ENCODE data around the gene GPR108. TPM values are rescaled to one million over a fixed set of nuclear protein-coding genes. Genes with fewer than 3 reads are reported as not detected.
"Not testable (repeated sequence)": the region's sequence is repeated elsewhere in the genome, so short reads cannot be mapped to it uniquely, and the experiment has no call there.

GPR108 gene
- total RNA-seq, result 57.6 TPM

GRCh38 chr19:6737284-6737872 lies at the start of gene GPR108:
Gene GPR108, minus strand, starts transcription at chr19:6737580. Its CDS starts 4 bp downstream, at chr19:6737576.
- intact Hi-C loops (cut with DNase I), result loop anchor here (1.0 to 10.0 kb wide), 10 partner anchors 16 to 1113 kb away; partner anchors contain the start of genes ALKBH7, KHSRP, PET100 and SAFB
- Histone ChIP-seq H3K4me3 (peak within 1 kb of the TSS; percentile 72 to 87), H3K27ac (peak within 1 kb of the TSS; percentile 86 to 97), H3K27me3 (no peaks in the 10 kb centered on the region), H3K36me3 (peaks cover 4 to 15% of the 10 kb centered on the region in 2 donors), H3K9me3 (no peaks in the 10 kb centered on the region), H3K4me1 (peaks cover 3 to 30% of the 10 kb centered on the region in 2 donors)
- TF ChIP-seq, protein P1, sequence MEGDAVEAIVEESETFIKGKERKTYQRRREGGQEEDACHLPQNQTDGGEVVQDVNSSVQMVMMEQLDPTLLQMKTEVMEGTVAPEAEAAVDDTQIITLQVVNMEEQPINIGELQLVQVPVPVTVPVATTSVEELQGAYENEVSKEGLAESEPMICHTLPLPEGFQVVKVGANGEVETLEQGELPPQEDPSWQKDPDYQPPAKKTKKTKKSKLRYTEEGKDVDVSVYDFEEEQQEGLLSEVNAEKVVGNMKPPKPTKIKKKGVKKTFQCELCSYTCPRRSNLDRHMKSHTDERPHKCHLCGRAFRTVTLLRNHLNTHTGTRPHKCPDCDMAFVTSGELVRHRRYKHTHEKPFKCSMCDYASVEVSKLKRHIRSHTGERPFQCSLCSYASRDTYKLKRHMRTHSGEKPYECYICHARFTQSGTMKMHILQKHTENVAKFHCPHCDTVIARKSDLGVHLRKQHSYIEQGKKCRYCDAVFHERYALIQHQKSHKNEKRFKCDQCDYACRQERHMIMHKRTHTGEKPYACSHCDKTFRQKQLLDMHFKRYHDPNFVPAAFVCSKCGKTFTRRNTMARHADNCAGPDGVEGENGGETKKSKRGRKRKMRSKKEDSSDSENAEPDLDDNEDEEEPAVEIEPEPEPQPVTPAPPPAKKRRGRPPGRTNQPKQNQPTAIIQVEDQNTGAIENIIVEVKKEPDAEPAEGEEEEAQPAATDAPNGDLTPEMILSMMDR (IDR thresholded peaks at IDR 0.05), result no peak
- DNase-seq (ENCODE audit: low spot score in 2 of 2), result peak; percentile 99 to 100

GRCh38 chr19:6779206-6779605 lies 41.8 kb upstream of the GPR108 start:
- no peaks in the 10 kb centered on the region for H3K36me3 ChIP-seq
- DNase-seq (ENCODE audit: low spot score in 2 of 2), result no peak
- no peaks in the 10 kb centered on the region for H3K4me1 ChIP-seq
- no peaks in the 10 kb centered on the region for H3K9me3 ChIP-seq
- H3K27me3 ChIP-seq, result no peaks in the 10 kb centered on the region
- H3K4me3 ChIP-seq, result no peak overlapping the region
- no peak overlapping the region for H3K27ac ChIP-seq
- intact Hi-C loops (cut with DNase I), result no loop called here
- TF ChIP-seq, protein P1 (IDR thresholded peaks at IDR 0.05), result no peak

DNA sequence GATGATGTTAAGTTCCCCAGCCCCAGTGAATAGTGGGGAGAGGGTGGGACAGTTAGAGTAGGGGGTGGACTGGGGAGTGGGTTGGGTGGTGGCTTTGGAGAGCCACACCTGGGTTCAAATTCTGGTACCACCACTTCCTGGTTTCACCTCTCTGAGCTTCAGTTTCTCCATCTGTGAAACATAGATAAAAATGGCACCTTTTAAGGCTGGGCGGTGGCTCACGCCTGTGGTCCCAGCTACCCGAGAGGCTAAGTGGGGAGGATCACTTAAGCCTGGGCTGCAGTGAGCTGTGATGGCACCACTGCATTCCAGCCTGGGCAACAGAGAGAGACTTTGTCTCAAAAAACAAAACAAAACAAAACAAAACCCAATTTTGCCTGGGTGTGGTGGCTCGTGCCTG lies 41.0 kb upstream of the GPR108 start:
- Histone ChIP-seq H3K4me1 (no peaks in the 10 kb centered on the region), H3K27ac (no peak overlapping the region)
- no peak for DNase-seq (ENCODE audit: low spot score in 2 of 2)

GRCh38 chr19:6777434-6777833 lies 40.1 kb upstream of the GPR108 start:
- Histone ChIP-seq H3K27ac (no peak overlapping the region), H3K4me3 (no peak overlapping the region), H3K9me3 (no peaks in the 10 kb centered on the region), H3K27me3 (no peaks in the 10 kb centered on the region), H3K36me3 (no peaks in the 10 kb centered on the region), H3K4me1 (no peaks in the 10 kb centered on the region)
- TF ChIP-seq, protein P1 (IDR thresholded peaks at IDR 0.05), result no peak
- DNase-seq (ENCODE audit: low spot score in 2 of 2), result no peak
- intact Hi-C loops (cut with DNase I), result no loop called here

More for the DNA sequence above, 41.0 kb upstream of the GPR108 start:
- H3K36me3 ChIP-seq, result no peaks in the 10 kb centered on the region
- H3K4me3 ChIP-seq, result no peak overlapping the region
- H3K27me3 ChIP-seq, result no peaks in the 10 kb centered on the region
- intact Hi-C loops (cut with DNase I), result no loop called here
- TF ChIP-seq, protein P1 (IDR thresholded peaks at IDR 0.05), result no peak
- no peaks in the 10 kb centered on the region for H3K9me3 ChIP-seq

DNA sequence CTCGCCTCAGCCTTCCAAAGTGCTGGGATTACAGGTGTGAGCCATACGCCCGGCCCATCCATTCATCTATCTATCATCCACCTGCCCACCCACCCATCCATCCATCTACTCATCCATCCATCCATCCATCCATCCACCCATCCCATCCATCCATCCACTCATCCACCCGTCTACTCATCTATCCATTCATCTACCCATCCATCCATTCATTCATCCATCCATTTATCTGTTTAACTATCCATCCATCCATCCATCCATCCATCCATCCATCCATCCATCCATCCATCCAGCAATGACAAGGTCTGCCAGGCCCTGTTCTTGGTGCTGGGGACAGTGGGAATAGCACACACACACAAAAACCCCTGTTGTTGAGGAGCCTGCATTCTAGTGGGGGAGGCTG lies 39.6 kb upstream of the GPR108 start:
- H3K9me3 ChIP-seq, result no peaks in the 10 kb centered on the region
- intact Hi-C loops (cut with DNase I), result no loop called here
- no peak overlapping the region for H3K27ac ChIP-seq
- H3K36me3 ChIP-seq, result no peaks in the 10 kb centered on the region
- H3K4me1 ChIP-seq, result no peaks in the 10 kb centered on the region
- H3K27me3 ChIP-seq, result no peaks in the 10 kb centered on the region
- H3K4me3 ChIP-seq, result no peak overlapping the region
- DNase-seq (ENCODE audit: low spot score in 2 of 2), result no peak
- TF ChIP-seq, protein P1 (IDR thresholded peaks at IDR 0.05), result no peak

- H3K4me3 ChIP-seq; DNase-seq (ENCODE audit: low spot score in 2 of 2); H3K4me1 ChIP-seq; H3K27me3 ChIP-seq; intact Hi-C loops (cut with DNase I); H3K9me3 ChIP-seq; H3K36me3 ChIP-seq; H3K27ac ChIP-seq: not testable (repeated sequence)
Observed at GRCh38 chr19:6776045-6776444, 38.7 kb upstream of the GPR108 start.

Measured in ascending aorta (tissue), 2 donors.